ENCODE data around the gene SLC39A1.

SLC39A1 gene

GRCh38 chr1:153976819-153977249 lies 13.5 kb upstream of the SLC39A1 start:
- DNase-seq (ENCODE audit: low read depth in 2 of 2) = no peak

DNA sequence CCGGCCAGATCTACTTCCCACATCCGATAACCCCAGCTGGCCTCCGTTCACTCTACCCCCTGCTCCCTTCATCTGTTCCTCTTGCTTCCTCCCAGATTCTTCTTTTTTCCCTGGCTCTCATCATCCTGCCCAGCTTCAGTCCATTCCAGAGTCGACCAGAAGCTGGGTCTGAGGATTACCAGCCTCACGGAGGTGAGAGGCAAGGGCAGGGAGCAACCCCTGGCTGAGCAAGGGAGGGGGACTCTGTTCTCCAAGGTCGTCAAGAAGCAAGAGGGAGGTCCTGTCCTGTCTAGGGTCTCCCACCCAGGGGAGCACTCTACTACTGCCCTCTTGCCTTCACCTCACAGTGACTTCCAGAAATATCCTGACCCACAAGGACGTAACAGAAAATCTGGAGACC lies 10.2 kb upstream of the SLC39A1 start:
- DNase-seq (ENCODE audit: low read depth in 2 of 2) = no peak

DNA sequence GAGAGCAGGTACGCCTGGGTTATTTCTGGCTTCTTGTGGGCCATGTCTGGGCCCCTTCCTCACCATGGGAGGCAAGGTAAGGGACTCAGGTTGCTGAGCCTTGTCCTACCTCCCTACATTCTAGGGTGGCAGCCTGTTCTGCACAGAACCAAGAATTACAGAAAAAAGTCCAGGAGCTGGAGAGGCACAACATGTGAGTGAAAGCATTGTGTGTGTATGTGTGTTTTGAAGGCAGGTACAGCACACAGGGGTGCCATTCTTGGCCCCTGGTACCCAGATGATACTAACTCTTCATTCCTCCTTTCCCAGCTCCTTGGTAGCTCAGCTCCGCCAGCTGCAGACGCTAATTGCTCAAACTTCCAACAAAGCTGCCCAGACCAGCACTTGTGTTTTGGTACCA lies 9.7 kb upstream of the SLC39A1 start:
- no peak for DNase-seq (ENCODE audit: low read depth in 2 of 2)

DNA sequence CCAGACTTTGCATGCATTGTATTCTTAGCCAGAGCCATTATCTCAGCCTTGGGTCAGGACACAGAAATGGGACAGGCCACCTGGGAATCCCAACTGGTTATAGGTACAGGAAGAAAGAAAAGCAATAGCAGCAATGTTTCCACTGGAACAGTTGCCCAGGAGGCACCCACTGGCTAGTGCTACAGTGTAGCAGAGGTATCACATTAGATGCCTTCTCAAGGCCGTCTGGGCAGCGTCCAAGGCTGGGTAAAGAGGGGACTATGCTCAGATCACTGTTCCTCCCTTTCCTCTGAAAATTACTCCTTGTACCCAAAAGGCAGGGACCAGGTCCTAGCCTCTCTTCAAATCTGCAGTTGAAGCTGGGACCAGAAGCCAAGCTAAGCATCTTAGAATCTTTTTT lies 7.0 kb upstream of the SLC39A1 start:
- DNase-seq (ENCODE audit: low read depth in 2 of 2) = no peak

GRCh38 chr1:153968972-153969371 lies 5.6 kb upstream of the SLC39A1 start:
- no peak for DNase-seq (ENCODE audit: low read depth in 2 of 2)

- DNase-seq (ENCODE audit: low read depth in 2 of 2) = no peak
These were observed 5.1 kb upstream of the SLC39A1 start for GRCh38 chr1:153968408-153968807.

GRCh38 chr1:153968000-153968363 lies 4.6 kb upstream of the SLC39A1 start:
- DNase-seq (ENCODE audit: low read depth in 2 of 2) = no peak

GRCh38 chr1:153967107-153967999 lies 4.0 kb upstream of the SLC39A1 start, which contains the start of gene CREB3L4:
Gene CREB3L4 (plus strand): TSS chr1:153967902. CDS start chr1:153968526, 624 bp downstream.
- DNase-seq (ENCODE audit: low read depth in 2 of 2) = peak; percentile 60

DNA sequence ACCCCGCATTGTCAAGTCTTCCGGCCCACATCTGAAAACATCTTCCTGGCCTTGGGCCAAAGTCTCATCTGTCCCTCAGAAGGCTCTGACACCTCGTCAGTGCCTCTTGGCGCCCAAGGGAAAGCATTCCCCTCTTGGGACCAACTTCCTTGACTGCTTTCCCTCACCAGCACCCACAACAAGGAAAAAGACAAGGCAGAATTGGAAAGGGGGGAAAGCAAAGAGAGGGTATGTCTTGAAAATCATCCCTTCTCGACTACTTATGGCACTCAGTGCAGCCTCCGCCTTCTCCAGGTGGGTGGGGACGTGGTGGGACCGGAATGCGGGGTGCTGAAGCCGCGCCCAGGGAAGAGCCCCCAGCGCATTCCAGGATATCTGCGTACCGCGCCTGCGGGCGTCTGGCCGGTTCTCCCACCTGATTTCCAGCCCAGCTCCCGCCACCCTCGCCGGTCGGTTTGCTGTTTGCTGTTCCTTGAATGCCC lies 554 bp upstream of the SLC39A1 start:
- DNase-seq (ENCODE audit: low read depth in 2 of 2) = no peak

- DNase-seq (ENCODE audit: low read depth in 2 of 2) = no peak
These were observed 978 bp downstream of the SLC39A1 start for GRCh38 chr1:153962088-153963029.

DNA sequence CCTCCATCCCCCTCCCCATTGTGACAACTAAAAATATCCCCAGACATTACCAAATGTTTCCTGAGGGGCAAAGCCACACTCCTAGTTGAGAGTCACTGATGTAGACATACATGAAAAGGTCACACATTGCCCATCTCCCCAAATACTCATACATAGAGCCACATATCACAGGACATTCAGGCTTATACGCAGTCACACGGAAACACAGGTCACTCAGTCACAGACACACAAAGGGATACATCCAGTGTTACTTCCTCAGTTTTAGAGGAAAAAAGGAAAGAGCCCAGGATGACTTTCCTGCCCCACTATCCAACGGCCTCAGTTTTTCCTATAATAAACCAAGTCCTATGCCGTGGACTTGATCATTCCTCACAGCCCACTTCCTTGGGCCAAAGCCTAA lies 1.9 kb downstream of the SLC39A1 start:
- no peak for DNase-seq (ENCODE audit: low read depth in 2 of 2)

GRCh38 chr1:153960206-153960605 lies 3.1 kb downstream of the SLC39A1 start:
- DNase-seq (ENCODE audit: low read depth in 2 of 2) = no peak

GRCh38 chr1:153959454-153959853 lies 3.9 kb downstream of the SLC39A1 start:
- no peak for DNase-seq (ENCODE audit: low read depth in 2 of 2)

GRCh38 chr1:153958961-153959260 lies 4.4 kb downstream of the SLC39A1 start:
- DNase-seq (ENCODE audit: low read depth in 2 of 2) = no peak

GRCh38 chr1:153958111-153958960 lies 5.0 kb downstream of the SLC39A1 start, which contains the start of gene CRTC2:
Gene CRTC2 (minus strand): TSS chr1:153958612. CDS start chr1:153958497, 115 bp downstream.
- peak; percentile 94 to 95 for DNase-seq (ENCODE audit: low read depth in 2 of 2)

DNA sequence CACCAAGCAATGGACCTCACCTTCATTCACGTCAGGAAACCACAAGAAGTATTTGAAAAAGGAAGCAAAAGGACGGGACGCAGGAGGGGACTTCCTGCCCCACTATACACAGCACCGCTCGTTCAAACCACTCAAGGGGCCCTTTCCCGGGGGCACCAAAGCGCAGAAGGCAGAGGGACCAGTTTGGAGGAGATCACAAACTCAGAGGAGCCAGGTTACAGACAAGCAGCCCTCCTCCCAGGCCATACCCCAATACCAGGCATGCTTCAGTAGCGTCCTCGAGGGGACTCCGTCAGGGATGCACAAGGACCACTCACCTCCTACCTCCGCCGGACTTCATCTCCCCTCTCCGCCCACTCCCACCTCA lies 5.6 kb downstream of the SLC39A1 start:
- DNase-seq (ENCODE audit: low read depth in 2 of 2) = no peak

DNA sequence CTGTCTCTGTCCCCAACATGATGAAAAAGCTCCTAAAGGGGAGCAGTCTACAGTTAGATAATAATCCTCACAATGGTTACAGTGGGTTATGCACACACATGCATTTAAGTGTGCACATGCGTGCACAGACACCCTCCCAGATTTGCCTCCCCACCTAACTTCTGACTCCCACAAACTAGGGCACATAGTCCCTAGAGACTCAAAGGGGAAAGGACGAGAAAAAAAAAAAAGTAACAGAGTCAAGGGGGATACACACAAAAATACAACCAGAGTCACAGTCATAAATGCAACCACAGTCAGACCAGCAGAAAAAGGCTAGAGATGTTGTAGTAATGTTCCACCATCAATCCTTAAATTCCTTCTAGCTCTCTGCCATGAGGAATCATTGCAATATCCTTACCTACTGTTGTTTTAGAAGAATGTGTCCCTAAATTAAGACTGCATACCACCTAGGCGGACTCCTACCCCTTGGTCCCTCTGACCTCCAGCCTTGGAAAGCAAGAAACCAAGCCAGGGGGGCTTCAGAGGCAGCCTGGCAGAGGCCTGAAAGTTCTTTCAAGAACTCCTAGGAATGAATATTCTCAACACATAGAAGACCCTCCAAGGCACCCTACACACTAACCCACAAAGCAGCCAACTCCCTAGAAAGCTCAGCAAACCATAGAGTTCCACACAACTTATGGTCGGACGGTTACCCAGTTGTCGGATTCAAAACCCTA lies 6.2 kb downstream of the SLC39A1 start:
- no peak for DNase-seq (ENCODE audit: low read depth in 2 of 2)

- no peak for DNase-seq (ENCODE audit: low read depth in 2 of 2)
These were observed 8.5 kb downstream of the SLC39A1 start for GRCh38 chr1:153954826-153955225.

GRCh38 chr1:153953859-153954365 lies 9.4 kb downstream of the SLC39A1 start:
- no peak for DNase-seq (ENCODE audit: low read depth in 2 of 2)

- no peak for DNase-seq (ENCODE audit: low read depth in 2 of 2)
These were observed 11.5 kb downstream of the SLC39A1 start for GRCh38 chr1:153951801-153952200.

GRCh38 chr1:153951183-153951582 lies 12.2 kb downstream of the SLC39A1 start:
- DNase-seq (ENCODE audit: low read depth in 2 of 2) = no peak

Measured in stimulated activated CD4-positive, alpha-beta T cell treated with anti-CD3 and anti-CD28 coated beads, Interleukin-1b, Interleukin-23, amount 100 ng/mL, for 4 hours (primary cell).